ENCODE measurements around the gene WDR36.

WDR36 gene

GRCh38 chr5:111106320-111106948, 14.3 kb downstream of the WDR36 start:
- DNase-seq, result no peak

GRCh38 chr5:111107371-111107770, 15.2 kb downstream of the WDR36 start:
- DNase-seq, result no peak

GRCh38 chr5:111111956-111112355, 19.8 kb downstream of the WDR36 start:
- no peak for DNase-seq

- no peak for DNase-seq
These were observed 21.5 kb downstream of the WDR36 start for GRCh38 chr5:111113678-111114077.

- no peak for DNase-seq
These were observed 23.1 kb downstream of the WDR36 start for GRCh38 chr5:111115229-111115628.

- DNase-seq, result no peak
These were observed 24.4 kb downstream of the WDR36 start for GRCh38 chr5:111116550-111116949.

GRCh38 chr5:111117136-111117535, 25.0 kb downstream of the WDR36 start:
- DNase-seq, result no peak

GRCh38 chr5:111119221-111119620, 27.1 kb downstream of the WDR36 start:
- DNase-seq, result no peak

- DNase-seq, result no peak
These were observed 27.7 kb downstream of the WDR36 start for GRCh38 chr5:111119856-111120255.

GRCh38 chr5:111120911-111121310, 28.8 kb downstream of the WDR36 start:
- DNase-seq, result no peak

GRCh38 chr5:111121926-111122325, 29.8 kb downstream of the WDR36 start:
- no peak for DNase-seq

GRCh38 chr5:111122398-111122797, 30.2 kb downstream of the WDR36 start:
- no peak for DNase-seq

GRCh38 chr5:111124793-111125192, 32.6 kb downstream of the WDR36 start:
- no peak for DNase-seq

GRCh38 chr5:111126896-111127295, 34.7 kb downstream of the WDR36 start:
- DNase-seq, result no peak

GRCh38 chr5:111127453-111128195, 35.5 kb downstream of the WDR36 start:
- no peak for DNase-seq

- DNase-seq, result no peak
These were observed 37.8 kb downstream of the WDR36 start for GRCh38 chr5:111129938-111130337.

GRCh38 chr5:111131356-111131755, 39.2 kb downstream of the WDR36 start:
- DNase-seq, result no peak

- DNase-seq, result no peak
These were observed 39.9 kb downstream of the WDR36 start for GRCh38 chr5:111132076-111132475.

GRCh38 chr5:111132731-111133435, 40.7 kb downstream of the WDR36 start:
- no peak for DNase-seq

GRCh38 chr5:111133436-111133751, 41.2 kb downstream of the WDR36 start:
- no peak for DNase-seq

- DNase-seq, result no peak
These were observed 41.9 kb downstream of the WDR36 start for GRCh38 chr5:111134087-111134486.

- no peak for DNase-seq
These were observed 42.7 kb downstream of the WDR36 start for GRCh38 chr5:111134864-111135263.

GRCh38 chr5:111135363-111135762, 43.2 kb downstream of the WDR36 start:
- DNase-seq, result no peak

- no peak for DNase-seq
These were observed 43.8 kb downstream of the WDR36 start for GRCh38 chr5:111135946-111136345.
